ENCODE results near the gene CDK6.

Gene CDK6

GRCh38 chr7:92827464-92828120 is 8.8 kb downstream of the CDK6 start:
- Mint-ChIP-seq H3K4me3 (no peak overlapping the region), H3K4me1 (peaks cover 48% of the 10 kb centered on the region), H3K9me3 (no peaks in the 10 kb centered on the region), H3K27ac (peak overlapping the region in 1 of 3 experiments; percentile 17), H3K36me3 (ENCODE audit: low read depth) (peaks cover 30% of the 10 kb centered on the region), H3K27me3 (ENCODE audit: low read depth) (no peaks in the 10 kb centered on the region)
- TF ChIP-seq CTCF (IDR thresholded peaks at IDR 0.05; ENCODE audit: unreplicated experiment in 3 of 3): no peak

- Mint-ChIP-seq H3K4me3 (no peak overlapping the region), H3K4me1 (peaks cover 36% of the 10 kb centered on the region), H3K27me3 (ENCODE audit: low read depth) (no peaks in the 10 kb centered on the region), H3K9me3 (no peaks in the 10 kb centered on the region), H3K36me3 (ENCODE audit: low read depth) (peaks cover 24% of the 10 kb centered on the region), H3K27ac (no peak overlapping the region)
- no peak for TF ChIP-seq CTCF (IDR thresholded peaks at IDR 0.05; ENCODE audit: unreplicated experiment in 3 of 3)
These were observed 10.0 kb downstream of the CDK6 start for GRCh38 chr7:92826258-92826938.

DNA sequence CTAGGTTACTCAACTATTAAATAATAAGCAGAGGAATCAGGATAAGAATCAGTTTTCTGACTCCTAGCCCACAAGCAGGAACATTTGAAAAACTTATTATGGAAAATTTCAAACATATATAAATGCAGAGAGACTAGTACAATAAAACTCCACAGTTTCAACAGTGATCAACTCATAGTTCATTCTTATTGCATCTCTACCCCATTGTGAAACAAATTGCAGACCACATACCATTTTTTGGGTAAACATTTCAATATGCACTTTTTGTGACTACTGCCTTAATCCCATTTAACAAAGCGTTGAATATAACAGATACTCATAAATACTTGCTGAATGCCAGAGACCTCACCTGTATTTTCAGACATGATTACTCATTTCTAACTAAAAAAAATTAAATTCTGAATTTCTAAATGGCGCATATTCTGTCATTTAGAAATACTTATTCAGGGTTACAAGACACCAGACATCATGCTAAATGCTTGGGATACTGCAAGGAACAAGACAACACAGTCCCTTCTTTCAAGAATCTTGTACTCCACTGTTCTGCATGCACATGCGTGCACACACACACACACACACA is 11.4 kb downstream of the CDK6 start:
- Mint-ChIP-seq H3K9me3 (peaks cover 3% of the 10 kb centered on the region), H3K27me3 (ENCODE audit: low read depth) (no peaks in the 10 kb centered on the region), H3K4me1 (peaks cover 22% of the 10 kb centered on the region), H3K27ac (no peak overlapping the region), H3K36me3 (ENCODE audit: low read depth) (peaks cover 22% of the 10 kb centered on the region), H3K4me3 (no peak overlapping the region)
- TF ChIP-seq CTCF (IDR thresholded peaks at IDR 0.05; ENCODE audit: unreplicated experiment in 3 of 3): no peak

DNA sequence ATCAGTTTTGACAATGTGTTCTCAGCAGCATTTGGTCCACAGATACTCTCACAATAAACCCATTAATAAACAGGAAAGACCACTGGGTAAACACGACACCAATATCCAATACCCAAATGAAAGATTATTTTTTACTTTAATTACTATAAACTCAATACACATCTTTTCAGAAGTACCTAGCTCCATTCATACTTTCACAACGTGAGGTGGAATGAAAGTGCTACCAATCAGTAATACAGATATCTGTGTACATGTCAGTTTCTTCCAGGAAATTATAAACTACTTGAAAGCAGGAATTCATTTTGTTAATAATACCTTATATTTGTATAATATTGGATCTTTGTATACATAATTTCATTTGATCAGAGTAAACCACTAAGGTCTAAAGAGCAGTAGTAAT is 11.9 kb downstream of the CDK6 start:
- Mint-ChIP-seq H3K4me3 (no peak overlapping the region), H3K36me3 (ENCODE audit: low read depth) (peaks cover 28% of the 10 kb centered on the region), H3K4me1 (peaks cover 21% of the 10 kb centered on the region), H3K27ac (no peak overlapping the region), H3K27me3 (ENCODE audit: low read depth) (no peaks in the 10 kb centered on the region), H3K9me3 (peaks cover 6% of the 10 kb centered on the region)
- TF ChIP-seq CTCF (IDR thresholded peaks at IDR 0.05; ENCODE audit: unreplicated experiment in 3 of 3): no peak

- Mint-ChIP-seq H3K36me3 (ENCODE audit: low read depth) (peaks cover 42% of the 10 kb centered on the region), H3K27me3 (ENCODE audit: low read depth) (no peaks in the 10 kb centered on the region), H3K4me3 (no peak overlapping the region), H3K9me3 (peaks cover 10% of the 10 kb centered on the region), H3K4me1 (peaks cover 17% of the 10 kb centered on the region), H3K27ac (no peak overlapping the region)
- TF ChIP-seq CTCF (IDR thresholded peaks at IDR 0.05; ENCODE audit: unreplicated experiment in 3 of 3): no peak
These were observed 13.3 kb downstream of the CDK6 start for GRCh38 chr7:92823042-92823441.
